ENCODE results near the gene CD101.
A peak's percentile ranks its signal among the peaks of the same experiment; 100 is the strongest.

Gene CD101

DNA sequence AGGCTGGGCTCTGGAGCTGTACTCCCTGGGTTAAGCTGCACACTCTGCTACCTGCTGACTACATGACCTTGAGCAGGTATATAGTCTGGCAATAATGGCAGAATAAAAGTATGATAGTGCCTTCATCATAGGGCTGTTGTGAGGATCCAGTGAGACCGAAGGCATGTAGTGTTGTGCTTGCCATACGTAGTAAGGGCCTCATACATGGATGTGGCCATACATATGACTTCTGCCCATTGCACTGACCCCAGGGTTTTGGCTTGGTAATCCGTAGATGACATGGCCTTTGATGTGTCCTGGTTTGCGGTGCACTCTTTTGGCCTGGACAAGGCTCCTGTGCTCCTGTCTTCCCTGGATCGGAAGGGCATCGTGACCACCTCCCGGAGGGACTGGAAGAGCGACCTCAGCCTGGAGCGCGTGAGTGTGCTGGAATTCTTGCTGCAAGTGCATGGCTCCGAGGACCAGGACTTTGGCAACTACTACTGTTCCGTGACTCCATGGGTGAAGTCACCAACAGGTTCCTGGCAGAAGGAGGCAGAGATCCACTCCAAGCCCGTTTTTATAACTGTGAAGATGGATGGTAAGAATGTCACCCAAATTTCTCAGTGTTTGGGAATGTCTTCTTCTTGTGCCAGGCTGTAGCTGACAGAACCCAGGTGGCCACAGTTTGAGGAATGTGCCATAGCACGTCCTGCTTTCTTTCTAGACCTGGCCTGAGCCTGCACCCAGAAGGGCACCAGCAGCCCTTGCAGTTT lies 17.0 kb upstream of the CD101 start:
- DNase-seq (ENCODE audit: low read depth) = no peak

DNA sequence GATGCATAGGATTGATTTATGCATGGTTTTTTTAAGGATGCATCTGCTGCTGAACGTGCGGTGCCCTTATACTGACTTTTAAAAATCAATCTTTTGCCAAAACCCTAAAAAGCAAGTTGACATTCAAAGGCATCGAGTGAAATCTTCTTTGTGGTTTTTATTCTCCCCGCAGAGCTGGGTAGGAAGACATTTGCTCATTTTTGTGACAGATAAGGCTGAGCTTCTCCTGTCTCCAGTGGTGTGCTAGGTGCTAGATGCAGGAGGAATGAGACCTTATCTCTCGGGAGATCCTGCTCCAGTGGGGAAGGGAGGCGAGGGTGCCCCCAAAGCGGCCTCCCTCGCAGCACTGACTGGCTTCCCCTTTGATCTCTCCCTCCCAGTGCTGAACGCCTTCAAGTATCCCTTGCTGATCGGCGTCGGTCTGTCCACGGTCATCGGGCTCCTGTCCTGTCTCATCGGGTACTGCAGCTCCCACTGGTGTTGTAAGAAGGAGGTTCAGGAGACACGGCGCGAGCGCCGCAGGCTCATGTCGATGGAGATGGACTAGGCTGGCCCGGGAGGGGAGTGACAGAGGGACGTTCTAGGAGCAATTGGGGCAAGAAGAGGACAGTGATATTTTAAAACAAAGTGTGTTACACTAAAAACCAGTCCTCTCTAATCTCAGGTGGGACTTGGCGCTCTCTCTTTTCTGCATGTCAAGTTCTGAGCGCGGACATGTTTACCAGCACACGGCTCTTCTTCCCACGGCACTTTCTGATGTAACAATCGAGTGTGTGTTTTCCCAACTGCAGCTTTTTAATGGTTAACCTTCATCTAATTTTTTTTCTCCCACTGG lies 14.9 kb upstream of the CD101 start:
- peak; percentile 33 for DNase-seq (ENCODE audit: low read depth)

DNA sequence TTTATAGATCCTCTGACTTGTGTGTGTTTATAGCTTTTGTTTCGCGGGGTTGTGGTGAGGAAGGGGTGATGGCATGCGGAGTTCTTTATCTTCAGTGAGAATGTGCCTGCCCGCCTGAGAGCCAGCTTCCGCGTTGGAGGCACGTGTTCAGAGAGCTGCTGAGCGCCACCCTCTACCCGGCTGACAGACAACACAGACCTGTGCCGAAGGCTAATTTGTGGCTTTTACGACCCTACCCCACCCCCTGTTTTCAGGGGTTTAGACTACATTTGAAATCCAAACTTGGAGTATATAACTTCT lies 14.4 kb upstream of the CD101 start:
- peak; percentile 62 for DNase-seq (ENCODE audit: low read depth)

DNA sequence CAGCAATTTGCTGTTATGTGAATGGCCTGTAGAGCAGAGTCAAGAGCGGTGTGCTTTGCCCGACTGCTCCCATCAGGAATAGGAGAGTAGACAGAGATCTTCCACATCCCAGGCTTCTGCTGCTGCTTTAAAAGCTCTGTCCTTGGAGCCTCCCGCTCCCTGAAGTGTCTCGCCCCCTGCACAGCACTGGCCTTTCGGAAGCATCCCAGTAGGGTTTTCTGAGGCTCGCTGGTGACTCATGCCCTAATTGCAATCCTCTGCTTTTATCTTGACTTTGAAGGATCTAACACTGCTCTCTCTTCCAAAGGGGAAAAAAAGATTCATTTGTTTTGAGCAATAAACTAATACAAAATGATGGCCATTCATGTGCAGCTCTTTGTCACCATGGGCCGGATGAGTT lies 13.3 kb upstream of the CD101 start:
- DNase-seq (ENCODE audit: low read depth) = no peak

DNA sequence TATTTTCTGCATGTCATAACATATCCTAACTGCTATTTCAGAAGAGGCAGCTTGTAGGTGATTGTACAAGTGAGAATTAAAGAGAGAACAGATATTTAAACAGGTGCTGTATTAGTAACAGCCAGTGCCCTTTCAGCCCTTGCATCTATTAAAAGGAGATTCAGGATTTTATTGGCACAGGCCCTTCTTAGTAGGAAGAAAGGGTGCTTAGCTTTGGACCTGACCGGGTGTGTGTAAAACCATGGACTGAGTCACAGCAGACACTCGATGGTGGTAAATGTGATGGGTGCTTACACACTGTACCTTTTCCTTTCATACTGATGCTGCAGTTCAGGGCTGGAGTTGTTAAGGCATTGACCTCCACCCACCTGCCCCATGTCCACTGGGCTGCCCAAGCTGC lies 12.7 kb upstream of the CD101 start:
- DNase-seq (ENCODE audit: low read depth) = no peak

DNA sequence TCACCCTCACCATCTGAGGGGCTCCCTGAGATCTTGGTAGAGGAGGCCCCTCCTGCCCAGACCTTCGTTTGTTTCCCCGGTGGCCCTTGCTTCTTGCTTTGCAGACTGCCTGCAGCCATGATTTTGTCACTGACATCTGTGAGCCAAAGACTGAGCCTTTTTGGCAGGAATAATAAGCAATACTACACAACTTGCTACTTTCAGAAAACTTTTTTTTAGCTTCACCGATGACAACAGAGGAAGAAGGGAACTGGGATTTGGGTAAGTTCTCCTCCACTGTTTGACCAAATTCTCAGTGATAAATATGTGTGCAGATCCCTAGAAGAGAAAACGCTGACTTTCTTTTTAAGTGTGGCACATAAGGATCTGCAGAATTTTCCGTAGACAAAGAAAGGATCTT lies 11.7 kb upstream of the CD101 start:
- no peak for DNase-seq (ENCODE audit: low read depth)

DNA sequence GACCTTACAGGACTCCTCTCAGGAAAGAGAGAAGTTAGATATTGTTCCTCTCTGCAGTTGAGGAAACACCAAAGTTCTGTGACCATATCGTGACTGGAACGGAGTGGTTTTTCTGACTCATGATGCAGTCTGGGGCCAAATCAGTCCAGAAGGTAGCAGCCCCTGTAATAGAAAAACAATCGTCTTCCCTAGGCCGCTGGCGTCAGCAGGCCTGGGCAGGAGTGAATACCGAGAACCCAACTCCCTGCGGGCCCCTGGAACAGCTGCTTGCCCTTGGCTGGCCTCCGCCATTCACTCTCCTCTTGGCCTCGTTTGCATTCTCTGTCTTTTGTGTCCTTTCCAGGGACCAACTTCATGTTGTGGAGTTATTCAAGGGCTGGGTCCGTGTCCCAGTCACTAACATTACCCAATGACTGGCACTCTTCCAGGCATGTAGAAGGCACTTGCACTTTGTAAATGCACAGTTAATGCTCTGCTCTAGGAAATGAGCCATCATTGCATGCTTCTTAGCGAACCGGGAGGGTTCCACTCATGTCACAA lies 10.9 kb upstream of the CD101 start:
- DNase-seq (ENCODE audit: low read depth) = no peak

DNA sequence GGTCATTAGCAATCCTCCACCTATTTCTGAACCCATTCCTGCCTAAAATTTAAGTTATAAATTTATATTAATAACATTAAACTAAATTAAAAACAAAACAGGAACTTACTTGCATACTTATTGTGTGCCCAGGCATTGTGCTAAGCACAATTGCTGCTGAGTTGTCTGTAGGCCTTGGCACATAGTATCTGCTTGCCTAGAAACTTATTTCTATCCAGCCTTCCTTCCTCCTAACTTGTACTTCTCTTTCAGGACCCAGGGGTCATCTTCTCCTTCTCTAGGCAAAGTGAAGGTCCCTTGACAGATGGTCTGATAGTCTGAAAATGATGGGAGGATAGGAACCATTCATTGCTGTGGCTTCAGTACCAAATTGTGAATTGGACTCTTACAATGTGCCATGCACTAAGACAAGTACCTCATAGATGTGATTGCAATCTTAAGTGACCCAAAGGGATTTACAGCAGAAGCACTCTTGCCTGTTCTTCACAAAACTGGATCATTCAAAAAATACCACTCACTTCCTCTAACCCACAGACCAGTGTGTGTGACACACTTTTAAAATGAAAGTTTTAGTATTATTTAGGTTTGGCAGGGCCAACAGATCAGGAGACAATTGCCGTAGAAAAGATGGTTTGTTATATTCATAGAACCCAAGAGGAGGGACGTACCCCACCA lies 10.3 kb upstream of the CD101 start:
- no peak for DNase-seq (ENCODE audit: low read depth)

DNA sequence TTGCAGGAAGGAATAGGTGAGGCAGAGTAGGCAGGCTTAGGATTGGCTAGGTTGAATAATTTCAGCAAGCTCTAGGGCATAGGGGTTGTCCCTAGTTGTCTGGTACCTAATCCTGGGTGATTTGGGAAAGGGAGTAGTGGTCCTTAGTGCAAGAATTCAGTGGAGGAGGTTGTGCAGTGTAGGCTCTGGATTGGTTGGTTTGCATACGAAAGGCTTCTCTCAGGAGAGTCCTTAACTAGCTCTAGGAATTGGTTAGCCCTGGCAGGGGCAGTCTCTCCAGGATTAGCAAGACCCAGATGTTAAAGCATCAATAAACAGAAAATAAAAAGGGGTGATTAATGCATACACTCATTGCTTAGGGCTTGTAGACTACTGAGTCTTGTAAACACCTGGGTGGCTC lies 9.6 kb upstream of the CD101 start:
- no peak for DNase-seq (ENCODE audit: low read depth)

DNA sequence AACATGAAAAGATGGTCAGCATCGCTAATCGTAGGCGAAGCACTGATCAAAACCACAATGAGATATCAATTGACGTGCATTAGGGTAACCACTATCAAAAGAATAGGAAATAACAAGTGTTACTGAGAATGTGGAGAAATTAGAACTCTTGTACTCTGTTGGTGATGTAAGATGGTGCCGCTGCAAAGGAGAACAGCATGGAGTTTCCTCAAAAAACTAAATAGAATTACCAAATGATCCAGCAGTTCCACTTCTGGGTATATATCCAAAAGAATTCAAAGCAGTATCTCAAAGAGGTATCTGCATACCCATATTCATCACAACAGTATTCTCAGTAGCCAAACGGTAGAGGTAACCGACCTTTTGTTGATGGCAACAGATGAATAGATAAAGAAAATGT lies 8.3 kb upstream of the CD101 start:
- DNase-seq (ENCODE audit: low read depth) = no peak

DNA sequence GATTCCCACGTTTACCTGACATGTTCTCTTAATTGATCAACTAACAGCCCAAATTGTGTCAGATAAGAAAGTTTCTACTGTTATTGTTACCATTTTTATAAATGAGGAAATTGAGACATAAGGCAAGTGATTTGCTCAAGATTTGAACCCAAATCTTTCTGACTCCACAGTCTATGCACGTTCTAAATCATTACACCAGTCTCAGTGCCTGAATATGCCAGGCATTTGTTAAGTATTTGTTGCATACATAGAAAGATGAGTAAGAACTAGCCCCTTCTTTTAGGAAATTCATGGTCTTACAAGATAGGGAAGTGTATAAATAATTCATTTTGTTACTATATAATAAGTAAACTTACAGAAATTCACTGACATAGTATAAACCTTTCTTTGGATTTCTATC lies 7.1 kb upstream of the CD101 start:
- DNase-seq (ENCODE audit: low read depth) = no peak

DNA sequence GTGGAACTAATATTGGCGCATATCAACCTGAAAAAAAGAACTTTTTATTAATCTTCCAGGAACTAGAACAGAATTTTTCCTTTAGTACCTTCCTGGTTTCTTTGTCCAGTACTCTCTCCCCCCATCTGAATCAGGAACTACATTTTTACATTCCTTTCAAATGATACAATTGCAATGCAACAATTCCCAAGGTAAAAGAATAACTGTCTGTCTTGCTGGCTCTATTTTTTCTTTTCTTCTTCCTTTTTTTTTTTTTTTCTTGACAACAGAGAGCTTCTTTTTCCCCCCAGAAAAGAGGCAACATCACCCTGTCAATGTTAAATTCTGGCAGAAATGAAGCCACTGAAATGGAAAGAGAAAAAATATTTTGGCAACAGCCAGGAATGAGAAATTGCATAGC lies 4.5 kb upstream of the CD101 start:
- no peak for DNase-seq (ENCODE audit: low read depth)

DNA sequence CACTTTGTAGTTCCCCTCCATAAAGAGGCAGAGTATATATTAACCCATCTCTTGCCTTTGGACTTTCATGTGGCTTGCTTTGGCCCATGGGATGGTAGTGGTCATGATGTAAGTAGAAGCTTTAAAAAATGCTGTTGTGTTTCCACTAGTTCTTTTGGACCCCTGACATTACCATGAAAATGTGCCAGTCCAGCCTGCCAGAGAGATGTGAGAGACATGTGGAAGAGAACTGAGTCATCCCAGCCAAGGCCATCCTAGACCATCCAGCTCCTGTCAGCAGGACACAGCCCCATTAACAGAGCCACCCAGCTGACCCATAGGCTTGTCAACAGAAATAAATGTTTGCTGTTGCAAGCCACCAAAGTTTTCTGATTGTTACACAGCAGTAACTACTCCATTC lies 3.9 kb upstream of the CD101 start:
- DNase-seq (ENCODE audit: low read depth) = no peak

DNA sequence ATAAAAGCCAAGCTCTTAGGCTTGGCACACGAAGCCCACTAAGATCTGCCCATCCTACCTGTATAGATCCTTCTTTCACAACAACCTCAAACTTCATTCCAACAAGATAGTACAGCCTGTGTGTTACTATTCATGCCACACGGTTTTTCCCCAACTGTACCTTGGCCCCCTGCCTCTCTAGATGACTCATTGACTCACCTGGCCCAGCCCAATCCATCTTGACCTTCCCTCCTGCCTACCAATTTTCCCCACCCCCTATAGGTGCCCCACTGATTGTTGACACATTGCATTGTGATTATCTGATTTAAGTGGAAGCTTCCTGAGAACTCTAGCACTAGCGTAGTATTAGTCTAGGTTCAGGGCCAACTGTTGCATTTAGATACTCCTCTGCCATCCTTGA lies 2.0 kb upstream of the CD101 start:
- no peak for DNase-seq (ENCODE audit: low read depth)

DNA sequence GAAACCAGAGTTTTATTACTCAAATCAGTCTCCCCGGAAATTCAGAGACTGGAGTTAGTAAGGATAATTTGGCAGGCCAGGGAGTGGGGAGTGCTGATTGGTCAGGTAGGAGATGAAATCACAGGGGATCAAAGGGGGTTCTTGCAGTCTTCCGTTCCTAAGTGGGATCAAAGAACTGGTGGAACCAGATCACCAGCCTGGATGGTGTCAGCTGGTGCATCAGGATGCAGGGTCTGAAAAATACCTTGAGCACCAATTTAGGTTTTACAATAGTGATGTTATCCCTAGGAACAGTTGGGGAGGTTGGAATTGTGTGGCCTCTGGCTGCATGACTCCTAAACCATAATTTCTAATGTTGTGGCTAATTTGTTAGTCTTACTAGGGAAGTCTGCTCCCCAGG lies 1.4 kb upstream of the CD101 start:
- DNase-seq (ENCODE audit: low read depth) = no peak

DNA sequence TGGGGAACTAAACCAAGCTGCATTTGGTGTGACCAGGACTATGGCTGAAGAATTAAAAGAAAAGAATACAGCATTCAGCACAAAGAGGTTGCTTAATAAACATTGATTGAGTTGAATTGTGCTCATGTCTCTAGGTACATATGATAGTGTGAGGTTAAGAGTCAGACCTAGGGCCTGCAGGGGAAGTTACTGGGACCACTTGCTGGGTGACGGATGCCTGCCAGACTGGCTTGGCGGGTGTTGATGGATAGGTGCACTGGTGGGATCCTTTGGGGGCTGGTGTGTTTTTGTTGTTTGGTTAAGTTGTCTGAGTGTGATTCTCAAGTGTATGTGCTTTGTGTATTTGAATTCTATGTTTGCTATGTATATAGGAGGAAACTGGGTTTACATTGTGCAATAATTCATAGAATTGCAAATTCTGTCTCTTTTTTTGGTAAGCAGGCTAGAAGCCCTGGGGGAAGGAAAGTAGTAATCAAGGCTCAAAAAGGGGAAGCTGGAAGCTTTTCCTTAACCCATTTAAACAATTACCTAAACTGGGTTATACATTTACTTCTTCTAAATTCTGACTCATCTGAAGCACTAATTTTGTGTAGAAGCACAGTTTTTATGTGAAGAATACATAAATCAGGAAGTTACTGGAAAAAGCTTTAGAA lies 1.8 kb downstream of the CD101 start:
- DNase-seq (ENCODE audit: low read depth) = no peak

DNA sequence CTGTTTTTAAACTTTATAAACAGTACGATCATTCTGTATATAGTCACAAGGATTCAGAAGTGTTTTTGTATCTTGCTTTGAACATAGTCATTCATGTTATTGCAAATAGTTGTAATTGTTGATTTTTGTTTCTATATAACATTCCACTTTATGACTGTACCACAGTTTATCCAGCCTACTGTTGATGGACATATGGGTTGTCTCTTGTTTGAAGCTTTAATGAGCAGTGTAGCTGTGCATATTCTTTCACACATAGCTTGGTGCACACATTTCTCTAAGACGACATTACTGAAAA lies 6.1 kb downstream of the CD101 start:
- no peak for DNase-seq (ENCODE audit: low read depth)

DNA sequence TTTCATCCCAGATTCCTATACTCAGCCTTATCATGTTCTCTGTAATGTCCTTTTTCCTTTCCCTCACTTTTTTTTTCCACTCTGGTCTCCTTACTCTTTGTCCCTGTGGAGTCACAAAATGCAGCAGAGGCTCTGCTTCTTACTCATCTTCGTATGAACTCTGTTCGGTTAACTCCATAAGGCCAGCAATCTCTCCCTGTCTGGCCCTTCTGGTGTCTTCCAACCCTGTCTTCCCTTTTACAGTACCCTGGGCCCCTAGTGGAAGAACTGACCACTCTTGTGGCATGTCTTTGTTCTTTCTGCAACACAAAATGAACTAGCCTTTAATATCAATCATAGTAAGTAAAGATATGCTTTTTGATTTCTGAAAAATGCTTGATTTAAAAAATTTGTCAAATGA lies 7.1 kb downstream of the CD101 start:
- no peak for DNase-seq (ENCODE audit: low read depth)

DNA sequence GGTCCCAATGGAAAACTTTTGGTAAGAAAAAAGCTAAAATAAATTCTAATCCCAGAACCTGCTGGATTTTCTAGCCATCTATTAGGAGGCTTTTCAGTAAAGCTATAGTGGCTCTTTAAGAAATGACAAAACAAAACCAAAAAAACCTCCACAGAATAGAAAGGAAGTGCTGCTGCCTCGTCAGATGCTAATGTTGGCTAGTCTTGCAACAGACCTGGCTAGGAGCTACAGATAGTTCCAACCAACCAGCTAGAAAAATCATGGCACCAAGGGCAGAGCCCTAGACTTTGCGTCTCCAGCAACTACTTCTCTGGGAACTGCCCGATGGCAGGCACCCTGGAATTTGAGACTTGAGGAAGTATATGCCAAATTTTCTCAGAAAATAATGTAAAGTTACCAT lies 7.6 kb downstream of the CD101 start:
- DNase-seq (ENCODE audit: low read depth) = no peak

DNA sequence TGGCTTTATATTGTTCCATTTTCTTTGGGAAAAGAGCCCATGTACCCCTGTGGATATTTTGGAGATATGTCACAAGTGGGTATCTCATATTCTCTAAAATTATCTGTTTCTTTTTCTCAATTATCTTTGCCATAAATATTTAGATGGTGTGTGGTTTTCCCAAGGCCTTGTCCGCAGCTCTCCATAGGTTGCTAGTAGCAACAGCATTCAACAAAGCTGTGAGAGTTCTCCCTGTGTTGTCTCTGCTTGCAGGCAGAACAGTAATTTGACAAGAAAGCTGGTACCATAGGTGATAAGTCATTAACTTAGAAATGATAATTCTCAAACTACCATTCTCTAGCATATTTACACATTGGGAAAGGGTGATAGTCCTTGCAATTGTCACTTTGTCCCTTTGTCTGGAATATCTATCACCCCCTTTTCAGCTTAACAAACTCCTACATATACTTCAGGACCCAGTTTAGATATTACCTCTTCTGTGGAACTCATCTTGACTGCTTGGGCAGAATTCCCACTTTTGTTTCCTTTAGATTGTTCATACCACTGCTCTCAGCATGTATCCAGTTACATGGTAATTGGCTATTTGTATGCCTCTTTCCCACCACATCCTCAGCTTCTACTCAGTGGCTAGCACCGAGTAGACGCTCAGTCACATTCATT lies 8.9 kb downstream of the CD101 start:
- no peak for DNase-seq (ENCODE audit: low read depth)

DNA sequence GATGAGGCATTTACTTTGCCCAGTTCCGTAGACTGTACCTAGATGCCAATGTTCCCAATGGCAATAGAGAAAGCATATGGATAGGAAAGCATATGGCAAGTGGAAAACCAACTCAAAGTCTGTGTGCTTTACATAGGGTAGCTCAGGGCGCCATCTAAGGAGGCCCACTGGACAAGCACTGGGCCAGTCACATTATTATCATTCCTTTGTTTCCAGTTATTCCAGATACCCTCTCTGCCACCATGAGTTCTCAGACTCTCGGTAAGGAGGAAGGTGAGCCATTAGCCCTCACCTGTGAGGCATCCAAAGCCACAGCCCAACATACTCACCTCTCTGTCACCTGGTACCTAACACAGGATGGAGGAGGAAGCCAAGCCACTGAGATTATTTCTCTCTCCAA lies 9.8 kb downstream of the CD101 start:
- DNase-seq (ENCODE audit: low read depth) = no peak

DNA sequence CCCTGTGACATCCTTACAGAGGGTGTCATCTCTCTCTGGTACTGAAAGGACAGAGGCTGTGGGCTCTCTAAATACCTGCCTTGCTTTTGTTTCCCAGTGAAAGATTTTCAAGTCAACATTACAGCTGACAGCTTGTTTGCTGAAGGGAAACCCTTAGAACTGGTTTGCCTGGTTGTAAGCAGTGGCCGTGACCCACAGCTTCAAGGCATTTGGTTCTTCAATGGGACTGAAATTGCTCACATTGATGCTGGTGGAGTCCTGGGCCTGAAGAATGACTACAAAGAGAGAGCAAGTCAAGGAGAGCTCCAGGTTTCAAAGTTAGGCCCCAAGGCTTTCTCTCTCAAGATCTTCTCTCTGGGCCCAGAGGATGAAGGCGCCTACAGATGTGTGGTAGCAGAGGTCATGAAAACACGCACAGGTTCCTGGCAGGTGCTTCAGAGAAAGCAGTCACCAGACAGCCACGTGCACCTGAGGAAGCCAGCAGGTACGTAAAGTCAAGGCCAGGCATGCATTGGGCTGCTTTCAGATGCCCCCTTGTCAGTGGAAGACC lies 11.8 kb downstream of the CD101 start:
- DNase-seq (ENCODE audit: low read depth) = no peak

Measured in activated T-helper 9 cell treated with anti-CD3 and anti-CD28 coated beads, Interleukin-2, amount 50 U/mL, for 16 hours (primary cell).